ENCODE data around the gene PHYHD1.
A peak's percentile ranks its signal among the peaks of the same experiment; 100 is the strongest.

Gene PHYHD1

DNA sequence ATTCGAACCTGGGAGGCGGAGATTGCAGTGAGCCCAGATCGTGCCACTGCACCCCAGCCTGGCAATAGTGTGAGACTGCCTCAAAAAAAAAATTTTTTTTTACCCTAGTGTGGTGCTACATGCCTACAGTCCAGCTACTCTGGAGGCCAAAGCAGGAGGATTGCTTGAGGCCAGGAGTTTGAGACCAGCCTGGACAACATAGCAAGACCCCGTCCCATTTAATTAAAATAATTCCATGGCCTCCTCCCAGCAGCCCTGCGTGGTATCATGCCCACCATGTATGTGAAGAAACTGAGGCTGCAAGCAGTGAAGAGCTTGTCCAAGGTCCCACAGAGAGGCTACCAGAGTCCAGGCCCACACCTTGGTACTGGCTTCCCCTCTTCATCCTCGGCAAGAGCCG is 19.4 kb upstream of the PHYHD1 start:
- no peak for DNase-seq (ENCODE audit: low read depth)
- TF ChIP-seq, protein P1, sequence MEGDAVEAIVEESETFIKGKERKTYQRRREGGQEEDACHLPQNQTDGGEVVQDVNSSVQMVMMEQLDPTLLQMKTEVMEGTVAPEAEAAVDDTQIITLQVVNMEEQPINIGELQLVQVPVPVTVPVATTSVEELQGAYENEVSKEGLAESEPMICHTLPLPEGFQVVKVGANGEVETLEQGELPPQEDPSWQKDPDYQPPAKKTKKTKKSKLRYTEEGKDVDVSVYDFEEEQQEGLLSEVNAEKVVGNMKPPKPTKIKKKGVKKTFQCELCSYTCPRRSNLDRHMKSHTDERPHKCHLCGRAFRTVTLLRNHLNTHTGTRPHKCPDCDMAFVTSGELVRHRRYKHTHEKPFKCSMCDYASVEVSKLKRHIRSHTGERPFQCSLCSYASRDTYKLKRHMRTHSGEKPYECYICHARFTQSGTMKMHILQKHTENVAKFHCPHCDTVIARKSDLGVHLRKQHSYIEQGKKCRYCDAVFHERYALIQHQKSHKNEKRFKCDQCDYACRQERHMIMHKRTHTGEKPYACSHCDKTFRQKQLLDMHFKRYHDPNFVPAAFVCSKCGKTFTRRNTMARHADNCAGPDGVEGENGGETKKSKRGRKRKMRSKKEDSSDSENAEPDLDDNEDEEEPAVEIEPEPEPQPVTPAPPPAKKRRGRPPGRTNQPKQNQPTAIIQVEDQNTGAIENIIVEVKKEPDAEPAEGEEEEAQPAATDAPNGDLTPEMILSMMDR (IDR thresholded peaks at IDR 0.05; ENCODE audit: insufficient read depth, low read depth, low read length, missing control alignments), result no peak
- no peak overlapping the region for H3K4me3 ChIP-seq (ENCODE audit: low read depth, low read length)

DNA sequence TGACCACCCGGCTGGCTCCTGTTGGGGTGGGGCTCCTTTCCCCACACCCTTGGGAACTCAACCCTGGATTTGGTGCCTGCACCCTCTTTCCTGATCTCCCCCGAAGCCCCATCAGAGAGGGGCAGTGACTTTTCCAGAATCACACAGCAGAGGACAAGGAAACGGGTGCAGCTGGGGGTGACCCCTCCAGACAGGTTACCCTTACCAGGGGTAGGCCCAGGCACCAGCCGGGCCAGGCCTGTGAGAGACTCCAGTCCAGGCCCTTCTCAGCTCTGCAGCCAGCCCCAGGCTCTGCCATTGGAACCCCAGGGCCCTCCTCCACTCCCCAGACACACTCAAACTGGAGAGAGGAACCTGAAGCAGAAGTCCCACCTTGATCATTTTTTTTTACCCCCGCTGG is 19.0 kb upstream of the PHYHD1 start:
- no peak overlapping the region for H3K4me3 ChIP-seq (ENCODE audit: low read depth, low read length)
- DNase-seq (ENCODE audit: low read depth), result no peak
- TF ChIP-seq, protein P1 (IDR thresholded peaks at IDR 0.05; ENCODE audit: insufficient read depth, low read depth, low read length, missing control alignments), result no peak

DNA sequence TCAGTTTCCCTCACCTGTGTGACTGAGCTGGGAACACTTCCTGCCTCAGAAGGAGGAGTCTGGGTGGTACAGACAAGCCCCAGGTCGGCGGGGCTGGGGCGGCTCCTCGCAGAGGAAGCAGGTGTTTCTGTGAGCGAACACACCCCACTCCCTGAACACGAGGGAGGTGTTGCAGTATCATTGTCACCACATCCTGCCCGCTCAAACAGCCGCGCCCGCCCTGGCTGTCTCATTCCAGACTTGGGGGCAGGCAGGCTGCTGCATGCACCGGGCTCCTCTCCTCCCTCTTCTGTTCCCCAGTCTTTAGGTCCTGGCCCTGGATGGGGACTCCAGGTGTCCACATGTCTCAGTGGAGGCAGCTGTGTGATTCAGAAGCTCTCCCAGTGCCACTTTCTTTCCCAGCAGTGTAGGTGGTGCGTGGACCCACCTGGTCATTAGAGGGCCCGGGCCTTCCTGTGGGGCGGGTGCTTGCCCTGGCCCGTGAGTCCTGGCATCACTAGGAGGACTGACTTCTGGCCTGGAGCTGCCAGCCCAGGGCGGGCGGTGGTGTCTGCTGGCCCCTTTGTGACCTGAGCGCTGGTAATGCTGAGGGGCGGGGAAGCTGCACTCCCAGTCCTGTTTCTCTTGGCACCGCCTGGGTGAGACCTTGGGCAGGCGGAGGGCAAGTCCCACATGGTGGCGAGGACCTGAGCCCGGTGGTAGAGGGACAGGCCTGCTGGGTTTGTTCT is 18.3 kb upstream of the PHYHD1 start:
- H3K4me3 ChIP-seq (ENCODE audit: low read depth, low read length), result no peak overlapping the region
- TF ChIP-seq, protein P1 (IDR thresholded peaks at IDR 0.05; ENCODE audit: insufficient read depth, low read depth, low read length, missing control alignments), result no peak
- DNase-seq (ENCODE audit: low read depth), result peak; percentile 90

DNA sequence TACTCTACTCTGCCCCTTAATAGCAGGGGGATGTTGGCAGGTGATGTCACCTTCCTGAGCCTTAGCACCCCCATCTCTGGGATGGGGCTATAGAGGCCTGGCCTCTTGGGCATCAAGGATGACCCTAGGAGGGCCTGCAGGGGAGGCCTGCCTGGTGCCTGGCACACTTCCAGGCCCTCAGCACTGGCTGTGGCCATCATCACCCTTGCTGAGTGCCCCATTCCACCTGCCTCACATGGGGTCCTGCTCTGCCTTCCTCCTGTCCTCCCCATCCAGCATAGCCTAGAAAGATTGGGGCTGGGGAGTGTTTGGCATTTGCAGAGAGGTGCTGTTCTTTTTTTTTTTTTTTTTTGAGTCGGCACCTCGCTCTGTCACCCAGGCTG is 17.7 kb upstream of the PHYHD1 start:
- TF ChIP-seq, protein P1 (IDR thresholded peaks at IDR 0.05; ENCODE audit: insufficient read depth, low read depth, low read length, missing control alignments), result no peak
- H3K4me3 ChIP-seq (ENCODE audit: low read depth, low read length), result no peak overlapping the region
- no peak for DNase-seq (ENCODE audit: low read depth)

DNA sequence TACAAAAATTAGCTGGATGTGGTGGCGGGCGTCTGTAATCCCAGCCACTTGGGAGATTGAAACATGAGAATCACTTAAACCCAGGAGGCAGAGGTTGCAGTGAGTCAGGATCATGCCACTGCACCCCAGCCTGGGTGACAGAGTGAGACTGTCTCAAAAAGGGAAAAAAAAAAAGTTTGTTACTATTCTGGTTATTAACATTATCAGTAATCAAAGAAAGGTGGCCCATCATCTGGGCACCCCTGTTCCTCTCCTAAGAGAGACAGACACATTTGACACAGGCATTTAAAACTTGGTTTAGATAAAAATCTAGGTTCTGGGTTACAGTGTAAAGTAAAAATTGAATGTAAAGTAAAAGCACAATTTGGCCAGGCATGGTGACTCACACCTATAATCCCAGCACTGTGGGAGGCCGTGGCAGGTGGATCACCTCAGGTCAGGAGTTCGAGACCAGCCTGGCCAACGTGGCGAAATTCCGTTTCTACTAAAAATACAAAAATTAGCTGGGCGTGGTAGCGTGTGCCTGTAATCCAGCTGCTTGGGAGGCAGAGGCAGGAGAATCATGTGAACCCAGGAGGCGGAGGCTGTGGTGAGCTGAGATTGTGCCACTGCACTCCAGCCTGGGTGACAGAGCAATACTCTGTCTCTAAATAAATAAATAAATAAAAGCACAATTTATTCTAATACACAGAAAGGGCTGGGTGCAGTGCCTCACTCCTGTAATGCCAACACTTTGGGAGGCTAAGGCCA is 16.7 kb upstream of the PHYHD1 start:
- H3K4me3 ChIP-seq (ENCODE audit: low read depth, low read length), result no peak overlapping the region
- DNase-seq (ENCODE audit: low read depth), result no peak
- TF ChIP-seq, protein P1 (IDR thresholded peaks at IDR 0.05; ENCODE audit: insufficient read depth, low read depth, low read length, missing control alignments), result no peak

DNA sequence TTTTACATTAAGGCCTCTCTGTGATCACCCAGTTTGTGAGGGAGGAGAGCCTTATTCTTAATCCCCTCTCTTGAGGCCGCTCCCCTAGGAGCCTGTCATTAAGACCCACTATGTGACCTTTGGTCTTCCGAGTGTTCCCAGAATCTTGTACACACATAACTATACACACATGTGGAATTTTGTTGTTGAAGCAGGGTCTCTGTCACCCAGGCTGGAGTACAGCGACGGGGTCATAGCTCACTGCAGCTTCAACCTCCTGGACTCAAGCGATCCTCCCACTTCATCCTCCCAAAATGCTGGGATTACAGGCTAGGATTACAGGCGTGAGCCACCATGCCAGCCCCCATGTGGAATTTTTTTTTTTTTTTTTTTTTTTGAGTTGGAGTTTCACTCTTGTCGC is 14.8 kb upstream of the PHYHD1 start:
- H3K4me3 ChIP-seq (ENCODE audit: low read depth, low read length), result no peak overlapping the region
- DNase-seq (ENCODE audit: low read depth), result no peak
- TF ChIP-seq, protein P1 (IDR thresholded peaks at IDR 0.05; ENCODE audit: insufficient read depth, low read depth, low read length, missing control alignments), result no peak
